ENCODE results near the gene MYO1D. TPM values are rescaled to one million over a fixed set of nuclear protein-coding genes. Genes with fewer than 3 reads are reported as not detected.
"Not testable (repeated sequence)": the region's sequence is repeated elsewhere in the genome, so short reads cannot be mapped to it uniquely, and the experiment has no call there.

MYO1D gene
- total and polyA plus RNA-seq, 5 donors from 2014 or later = 1.5 to 8.2 (median 2.7) TPM

DNA sequence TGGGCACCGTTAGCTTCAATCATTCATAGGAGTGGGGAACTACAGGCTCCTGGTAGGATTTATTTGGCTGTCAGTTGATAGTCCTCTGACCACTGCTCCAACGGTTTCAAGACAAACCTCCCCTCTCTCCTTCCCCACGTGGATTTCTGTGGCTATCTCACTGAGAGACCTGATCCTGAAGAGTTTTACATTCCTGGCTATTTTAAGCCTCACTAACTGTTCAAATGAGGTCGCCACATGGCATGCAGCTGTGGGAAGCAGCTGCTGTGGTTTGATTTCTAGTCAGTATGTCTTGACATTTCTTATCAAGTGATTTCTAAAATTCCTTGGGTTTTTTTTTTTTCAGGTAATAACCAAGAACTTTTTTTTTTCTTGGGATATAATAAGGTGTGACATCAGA, 351.8 kb downstream of the MYO1D start:
- Mint-ChIP-seq H3K9me3 (no peaks in the 10 kb centered on the region), H3K4me3 (peak overlapping the region in 2 of 4 donors; percentile 6 to 21), H3K36me3 (peaks cover 7% of the 10 kb centered on the region), H3K27ac (no peak overlapping the region), H3K27me3 (peaks cover 31% of the 10 kb centered on the region), H3K4me1 (peaks cover 16 to 61% (median 41%) of the 10 kb centered on the region in 4 donors)
- Histone ChIP-seq H3K9me3 (ENCODE audit: control insufficient read depth in 2 of 2, low read length in 2 of 2) (no peaks in the 10 kb centered on the region), H3K4me1 (ENCODE audit: control insufficient read depth, insufficient read depth, low read length, poor library complexity, severe bottlenecking) (peaks cover 37% of the 10 kb centered on the region), H3K27ac (ENCODE audit: insufficient read depth, low read length, poor library complexity, severe bottlenecking) (no peak overlapping the region), H3K36me3 (ENCODE audit: control insufficient read depth, insufficient read depth, low read length) (no peaks in the 10 kb centered on the region), H3K4me3 (ENCODE audit: low read depth, low read length) (no peak overlapping the region), H3K27me3 (ENCODE audit: control insufficient read depth, insufficient read depth, low read length) (no peaks in the 10 kb centered on the region)
- no peak for ATAC-seq (ENCODE audit: low read depth in 2 of 2)
- DNase-seq = no peak

DNA sequence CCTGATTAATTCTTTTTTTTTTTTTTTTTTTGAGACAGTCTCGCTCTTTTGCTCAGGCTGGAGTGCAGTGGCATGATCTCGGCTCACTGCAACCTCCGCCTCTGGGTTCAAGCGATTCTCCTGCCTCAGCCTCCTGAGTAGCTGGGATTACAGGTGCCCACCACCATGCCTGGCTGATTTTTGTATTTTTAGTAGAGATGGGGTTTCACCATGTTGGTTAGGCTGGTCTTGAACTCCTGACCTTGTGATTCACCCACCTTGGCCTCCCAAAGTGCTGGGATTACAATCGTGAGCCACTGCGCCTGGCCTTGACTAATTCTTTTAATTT, 352.4 kb downstream of the MYO1D start:
- not testable (repeated sequence) for H3K27me3 ChIP-seq (ENCODE audit: control insufficient read depth, insufficient read depth, low read length); H3K9me3 ChIP-seq (ENCODE audit: control insufficient read depth in 2 of 2, low read length in 2 of 2); H3K27ac Mint-ChIP-seq; H3K36me3 Mint-ChIP-seq; DNase-seq; H3K9me3 Mint-ChIP-seq; H3K27ac ChIP-seq (ENCODE audit: insufficient read depth, low read length, poor library complexity, severe bottlenecking); ATAC-seq (ENCODE audit: low read depth in 2 of 2); H3K36me3 ChIP-seq (ENCODE audit: control insufficient read depth, insufficient read depth, low read length)
- peaks cover 43% of the 10 kb centered on the region for H3K4me1 ChIP-seq (ENCODE audit: control insufficient read depth, insufficient read depth, low read length, poor library complexity, severe bottlenecking)
- H3K4me3 ChIP-seq (ENCODE audit: low read depth, low read length) = peak overlapping the region; percentile 73
- Mint-ChIP-seq H3K4me1 (peaks cover 17 to 67% (median 47%) of the 10 kb centered on the region in 4 donors), H3K4me3 (peak overlapping the region in 2 of 4 donors; percentile 21 to 73), H3K27me3 (peaks cover 30% of the 10 kb centered on the region)

DNA sequence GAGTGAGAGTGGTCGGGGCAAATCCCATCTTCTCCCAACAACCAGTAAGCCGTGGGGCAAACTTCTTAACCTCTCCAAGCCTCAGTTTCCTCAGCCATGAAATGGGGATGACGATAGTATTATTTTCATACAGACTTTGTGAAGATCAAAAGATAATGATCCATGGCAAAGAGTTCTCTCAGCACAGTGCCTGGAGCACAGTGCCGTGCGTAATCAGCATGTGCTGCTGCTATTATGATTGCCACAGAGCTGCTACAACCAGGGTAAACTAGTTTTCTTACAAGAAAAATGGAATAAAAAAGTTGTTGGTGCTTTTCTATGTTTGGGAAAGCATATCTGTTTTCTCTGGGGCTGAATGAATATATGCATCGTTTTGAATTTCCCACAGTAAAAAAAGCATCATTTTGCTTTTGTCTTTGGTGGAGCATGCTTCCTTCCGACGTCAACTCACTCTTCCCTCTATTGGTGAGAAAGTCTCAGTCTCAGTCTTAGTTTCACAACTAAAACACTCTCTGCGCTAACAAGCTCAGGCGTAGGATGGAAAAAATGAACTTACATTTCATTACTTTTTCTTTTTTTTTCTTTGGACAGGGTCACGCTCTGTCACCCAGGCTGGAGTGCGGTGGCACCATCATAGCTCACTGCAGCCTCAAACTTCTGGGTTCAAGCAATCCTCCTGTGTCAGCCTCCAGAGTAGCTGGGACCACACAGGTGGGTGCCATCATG, 352.9 kb downstream of the MYO1D start:
- no peak overlapping the region for H3K27ac ChIP-seq (ENCODE audit: insufficient read depth, low read length, poor library complexity, severe bottlenecking)
- H3K9me3 ChIP-seq (ENCODE audit: control insufficient read depth in 2 of 2, low read length in 2 of 2) = no peaks in the 10 kb centered on the region
- peak overlapping the region; percentile 73 for H3K4me3 ChIP-seq (ENCODE audit: low read depth, low read length)
- no peaks in the 10 kb centered on the region for H3K27me3 ChIP-seq (ENCODE audit: control insufficient read depth, insufficient read depth, low read length)
- H3K27ac Mint-ChIP-seq = peak overlapping the region in 2 of 3 donors; percentile 31 to 62
- ATAC-seq (ENCODE audit: low read depth in 2 of 2) (peak; percentile 40 to 45), DNase-seq (peak in 2 of 3 donors; percentile 50 to 57)
- peaks cover 47% of the 10 kb centered on the region for H3K4me1 ChIP-seq (ENCODE audit: control insufficient read depth, insufficient read depth, low read length, poor library complexity, severe bottlenecking)
- peak overlapping the region; percentile 8 to 75 (median 66) for H3K4me3 Mint-ChIP-seq
- peaks cover 17 to 67% (median 45%) of the 10 kb centered on the region in 4 donors for H3K4me1 Mint-ChIP-seq
- peaks cover 7% of the 10 kb centered on the region for H3K36me3 Mint-ChIP-seq
- no peaks in the 10 kb centered on the region for H3K36me3 ChIP-seq (ENCODE audit: control insufficient read depth, insufficient read depth, low read length)
- peaks cover 28% of the 10 kb centered on the region for H3K27me3 Mint-ChIP-seq
- H3K9me3 Mint-ChIP-seq = no peaks in the 10 kb centered on the region

DNA sequence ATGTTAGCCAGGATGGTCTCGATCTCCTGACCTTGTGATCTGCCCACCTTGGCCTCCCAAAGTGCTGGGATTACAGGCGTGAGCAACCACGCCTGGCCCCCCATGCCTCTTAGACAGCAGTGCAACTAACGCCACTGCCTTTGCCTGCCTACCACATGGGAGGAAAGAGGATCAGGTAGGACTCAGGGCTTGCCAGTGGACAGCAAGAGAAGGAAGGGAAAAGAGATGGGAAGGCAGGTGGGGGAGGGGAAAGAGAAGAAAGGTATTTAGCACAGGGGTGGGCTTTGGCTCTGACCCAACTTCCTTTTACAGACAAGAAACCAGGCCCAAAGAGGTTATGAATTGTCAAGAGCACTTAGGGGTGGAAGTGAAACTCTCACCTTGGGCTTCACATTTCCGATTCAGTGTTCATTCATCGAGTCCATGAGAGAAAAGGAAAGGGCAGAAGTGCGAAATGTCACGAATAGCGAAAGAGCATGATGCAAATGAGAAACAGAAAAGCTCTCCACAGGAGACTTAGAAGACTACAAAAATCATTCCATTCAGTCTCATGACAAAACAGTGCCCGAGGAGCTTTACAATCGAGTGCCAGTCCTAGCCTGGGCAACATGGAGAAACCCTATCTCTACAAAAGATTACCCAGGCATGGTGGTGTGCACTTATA, 353.8 kb downstream of the MYO1D start:
- peaks cover 28% of the 10 kb centered on the region for H3K27me3 Mint-ChIP-seq
- peaks cover 17 to 67% (median 41%) of the 10 kb centered on the region in 4 donors for H3K4me1 Mint-ChIP-seq
- Histone ChIP-seq H3K9me3 (ENCODE audit: control insufficient read depth in 2 of 2, low read length in 2 of 2) (no peaks in the 10 kb centered on the region), H3K4me3 (ENCODE audit: low read depth, low read length) (peak overlapping the region; percentile 73), H3K27ac (ENCODE audit: insufficient read depth, low read length, poor library complexity, severe bottlenecking) (no peak overlapping the region), H3K36me3 (ENCODE audit: control insufficient read depth, insufficient read depth, low read length) (no peaks in the 10 kb centered on the region), H3K4me1 (ENCODE audit: control insufficient read depth, insufficient read depth, low read length, poor library complexity, severe bottlenecking) (peaks cover 48% of the 10 kb centered on the region), H3K27me3 (ENCODE audit: control insufficient read depth, insufficient read depth, low read length) (no peaks in the 10 kb centered on the region)
- H3K4me3 Mint-ChIP-seq = peak overlapping the region; percentile 42 to 83 (median 61)
- no peak for ATAC-seq (ENCODE audit: low read depth in 2 of 2)
- DNase-seq = peak in 1 of 3 donors; percentile 78
- H3K9me3 Mint-ChIP-seq = no peaks in the 10 kb centered on the region
- peak overlapping the region; percentile 7 to 72 (median 33) for H3K27ac Mint-ChIP-seq
- H3K36me3 Mint-ChIP-seq = peaks cover 7% of the 10 kb centered on the region

DNA sequence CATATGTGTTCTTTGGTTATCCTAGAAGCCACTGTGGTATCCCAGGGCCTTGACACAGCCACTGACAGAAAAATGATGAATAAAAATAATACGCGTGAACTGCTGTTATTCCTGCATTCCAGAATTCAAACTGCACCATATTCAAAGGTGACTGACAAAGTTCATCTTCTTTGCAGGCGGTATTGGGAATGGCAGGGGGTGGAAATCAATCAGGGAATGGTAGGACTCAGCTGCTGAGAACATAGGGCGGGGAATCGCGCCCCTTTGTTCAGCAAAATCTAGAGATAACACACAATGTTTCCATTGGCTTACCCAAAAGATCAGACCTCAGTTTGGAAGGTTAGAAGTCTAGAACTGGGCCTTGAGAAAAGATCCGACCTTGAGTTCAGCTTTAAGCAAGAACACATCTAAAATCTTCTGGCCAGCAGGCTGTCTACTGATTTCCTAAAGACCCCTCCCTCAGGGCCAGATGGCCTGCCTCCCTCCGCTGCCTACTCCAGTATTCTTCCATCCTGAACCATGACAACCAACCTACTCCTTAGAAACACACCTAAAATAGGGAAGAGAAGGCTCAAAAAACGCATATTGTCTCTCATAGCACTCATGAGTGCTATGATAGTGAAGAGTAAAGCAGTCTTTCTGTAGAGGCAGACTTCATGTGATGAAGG, 356.1 kb downstream of the MYO1D start:
- Mint-ChIP-seq H3K36me3 (peaks cover 3% of the 10 kb centered on the region), H3K4me3 (peak overlapping the region; percentile 79 to 96 (median 88)), H3K27ac (peak overlapping the region; percentile 96 to 100 (median 99)), H3K27me3 (peaks cover 23% of the 10 kb centered on the region), H3K9me3 (no peaks in the 10 kb centered on the region), H3K4me1 (peaks cover 28 to 78% (median 50%) of the 10 kb centered on the region in 4 donors)
- Histone ChIP-seq H3K4me3 (ENCODE audit: low read depth, low read length) (peak overlapping the region; percentile 74), H3K27me3 (ENCODE audit: control insufficient read depth, insufficient read depth, low read length) (no peaks in the 10 kb centered on the region), H3K27ac (ENCODE audit: insufficient read depth, low read length, poor library complexity, severe bottlenecking) (peak overlapping the region; percentile 60), H3K4me1 (ENCODE audit: control insufficient read depth, insufficient read depth, low read length, poor library complexity, severe bottlenecking) (peaks cover 67% of the 10 kb centered on the region), H3K9me3 (ENCODE audit: control insufficient read depth in 2 of 2, low read length in 2 of 2) (no peaks in the 10 kb centered on the region), H3K36me3 (ENCODE audit: control insufficient read depth, insufficient read depth, low read length) (no peaks in the 10 kb centered on the region)
- DNase-seq (no peak), ATAC-seq (ENCODE audit: low read depth in 2 of 2) (no peak)

DNA sequence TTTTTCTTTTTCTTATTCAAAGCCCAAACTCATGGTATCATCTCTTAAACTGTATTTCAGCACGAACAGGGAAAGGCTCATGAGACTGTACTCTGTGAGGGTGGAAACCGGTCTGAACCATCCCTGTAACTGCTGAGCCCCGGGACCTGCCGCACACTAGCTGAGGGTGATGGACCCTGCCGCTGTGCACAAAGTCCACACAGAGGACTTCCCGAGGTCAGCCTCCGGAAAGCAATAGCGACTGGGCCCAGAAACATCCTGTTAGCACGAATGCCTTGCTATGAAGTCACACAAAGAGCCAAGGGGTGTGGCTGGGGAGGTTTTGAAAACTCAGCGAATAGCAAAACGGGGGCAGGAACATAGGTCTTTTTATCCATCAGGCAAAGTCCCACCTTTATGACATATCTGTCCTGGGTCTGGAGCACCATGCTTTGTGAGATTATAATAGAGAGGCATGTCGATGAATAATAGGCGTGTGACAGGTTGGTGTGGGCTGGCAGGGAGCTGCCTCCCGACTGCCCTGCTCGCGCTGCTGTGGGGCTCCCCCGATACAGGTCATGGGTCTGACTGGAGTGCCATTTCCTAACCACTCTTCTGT, 356.7 kb downstream of the MYO1D start:
- no peaks in the 10 kb centered on the region for H3K9me3 Mint-ChIP-seq
- ATAC-seq (ENCODE audit: low read depth in 2 of 2) (peak; percentile 43 to 48), DNase-seq (peak in 2 of 3 donors; percentile 48 to 51)
- peak overlapping the region; percentile 96 to 100 (median 99) for H3K27ac Mint-ChIP-seq
- Histone ChIP-seq H3K27ac (ENCODE audit: insufficient read depth, low read length, poor library complexity, severe bottlenecking) (peak overlapping the region; percentile 60), H3K27me3 (ENCODE audit: control insufficient read depth, insufficient read depth, low read length) (no peaks in the 10 kb centered on the region), H3K4me3 (ENCODE audit: low read depth, low read length) (peak overlapping the region; percentile 74), H3K9me3 (ENCODE audit: control insufficient read depth in 2 of 2, low read length in 2 of 2) (no peaks in the 10 kb centered on the region), H3K4me1 (ENCODE audit: control insufficient read depth, insufficient read depth, low read length, poor library complexity, severe bottlenecking) (peaks cover 67% of the 10 kb centered on the region), H3K36me3 (ENCODE audit: control insufficient read depth, insufficient read depth, low read length) (no peaks in the 10 kb centered on the region)
- peaks cover 18% of the 10 kb centered on the region for H3K27me3 Mint-ChIP-seq
- H3K4me1 Mint-ChIP-seq = peaks cover 28 to 84% (median 50%) of the 10 kb centered on the region in 4 donors
- H3K4me3 Mint-ChIP-seq = peak overlapping the region; percentile 70 to 96 (median 88)
- H3K36me3 Mint-ChIP-seq = peaks cover 3% of the 10 kb centered on the region
